Activated CD8-positive, alpha-beta memory T cell treated with anti-CD3 and anti-CD28 coated beads, Interleukin-2, amount 10 ng/mL, durations not matched to agents 7 days and 5 days (primary cell): Measurements from ENCODE around the gene FOXRED2. TPM values are rescaled to one million over a fixed set of nuclear protein-coding genes. Genes with fewer than 3 reads are reported as not detected.
"Not testable (repeated sequence)": the region's sequence is repeated elsewhere in the genome, so short reads cannot be mapped to it uniquely, and the experiment has no call there.

Source experiments
- ATAC-seq: fragments of 150-1000 bp; cut with Tn5 transposase; one replicate; pipeline ENCODE4 v1.10.0; 2021; ENCODE audit warnings: moderate library complexity
- CTCF ChIA-PET: fragments of 350-600 bp; sonication (Branson Sonifier 250); formaldehyde crosslinking; loops from one replicate; lab custom pipeline; 2021; ENCODE audit warnings: antibody characterized with exemption; lab: Charles Lee
- DNase-seq: peaks from one replicate; pipeline ENCODE4 v3.0.0-alpha.2; 2020
- H3K27ac Mint-ChIP-seq: one replicate; pipeline ENCODE4 v1.8.0; 2021; ENCODE audit warnings: mild to moderate bottlenecking, mixed read lengths
- H3K27me3 Mint-ChIP-seq: one replicate; pipeline ENCODE4 v1.8.0; 2021; ENCODE audit warnings: mixed read lengths
- H3K36me3 Mint-ChIP-seq: one replicate; pipeline ENCODE4 v1.8.0; 2021; ENCODE audit warnings: mild to moderate bottlenecking, mixed read lengths
- H3K4me1 Mint-ChIP-seq: one replicate; pipeline ENCODE4 v1.8.0; 2021; ENCODE audit warnings: mixed read lengths
- H3K4me3 Mint-ChIP-seq: one replicate; pipeline ENCODE4 v1.8.0; 2021; ENCODE audit warnings: mild to moderate bottlenecking, moderate library complexity, mixed read lengths
- H3K9me3 Mint-ChIP-seq: one replicate; pipeline ENCODE4 v1.8.0; 2022; ENCODE audit warnings: low read depth, mixed read lengths
- total RNA-seq, 2 experiments: library from RNA; stranded (reverse); gene quantifications; one replicate each; pipeline ENCODE4 v1.2.3, GENCODE V29; 2021

FOXRED2 gene
- total RNA-seq, 2 experiments from 2014 or later, result 11.9 to 12.1 TPM

GRCh38 chr22:36463783-36464184 lies 43.1 kb downstream of the FOXRED2 start:
- CTCF ChIA-PET, result interaction anchor here (1.2 to 3.0 kb wide), 4 partner anchors 8 to 177 kb away, joined by 3 to 7 read pairs (median 3); no protein-coding TSS in a partner anchor
- Mint-ChIP-seq H3K27me3 (no peaks in the 10 kb centered on the region), H3K4me3 (no peak overlapping the region), H3K27ac (no peak overlapping the region), H3K4me1 (peaks cover 20% of the 10 kb centered on the region), H3K9me3 (no peaks in the 10 kb centered on the region), H3K36me3 (peaks cover 4% of the 10 kb centered on the region)
- DNase-seq (no peak), ATAC-seq (no peak)

GRCh38 chr22:36461665-36462649 lies 44.9 kb downstream of the FOXRED2 start:
- DNase-seq, result no peak
- Mint-ChIP-seq H3K36me3 (no peaks in the 10 kb centered on the region), H3K4me1 (peaks cover 15% of the 10 kb centered on the region), H3K9me3 (no peaks in the 10 kb centered on the region), H3K27ac (no peak overlapping the region), H3K27me3 (no peaks in the 10 kb centered on the region), H3K4me3 (no peak overlapping the region)
- CTCF ChIA-PET, result interaction anchor here (0.7 to 1.2 kb wide), 4 partner anchors 8 to 26 kb away, joined by 3 read pairs; no protein-coding TSS in a partner anchor
- ATAC-seq, result no peak

GRCh38 chr22:36460202-36460601 lies 46.6 kb downstream of the FOXRED2 start:
- CTCF ChIA-PET, result interaction anchor here (0.8 kb wide), 1 partner anchor 126 kb away, joined by 3 read pairs; no protein-coding TSS in a partner anchor
- Mint-ChIP-seq H3K4me1 (peaks cover 24% of the 10 kb centered on the region), H3K27me3 (no peaks in the 10 kb centered on the region), H3K27ac (no peak overlapping the region), H3K4me3 (no peak overlapping the region), H3K36me3 (no peaks in the 10 kb centered on the region), H3K9me3 (no peaks in the 10 kb centered on the region)
- DNase-seq (no peak), ATAC-seq (no peak)

GRCh38 chr22:36457688-36458450 lies 49.0 kb downstream of the FOXRED2 start:
- Mint-ChIP-seq H3K4me1 (peaks cover 39% of the 10 kb centered on the region), H3K9me3 (no peaks in the 10 kb centered on the region), H3K4me3 (no peak overlapping the region), H3K36me3 (no peaks in the 10 kb centered on the region), H3K27ac (peak overlapping the region; percentile 50), H3K27me3 (no peaks in the 10 kb centered on the region)
- ATAC-seq (no peak), DNase-seq (no peak)
- CTCF ChIA-PET, result interaction anchor here (1.0 to 2.7 kb wide), 5 partner anchors 13 to 172 kb away, joined by 3 to 13 read pairs (median 4); partner anchors contain the start of gene MYH9

- CTCF ChIA-PET, result interaction anchor here (1.4 to 2.6 kb wide), 5 partner anchors 8 to 97 kb away, joined by 3 to 22 read pairs (median 6); no protein-coding TSS in a partner anchor
- no peaks in the 10 kb centered on the region for H3K9me3 Mint-ChIP-seq
- no peaks in the 10 kb centered on the region for H3K27me3 Mint-ChIP-seq
- peak overlapping the region; percentile 16 for H3K4me3 Mint-ChIP-seq
- peak overlapping the region; percentile 75 for H3K27ac Mint-ChIP-seq
- peaks cover 53% of the 10 kb centered on the region for H3K4me1 Mint-ChIP-seq
- ATAC-seq (no peak), DNase-seq (no peak)
- H3K36me3 Mint-ChIP-seq, result no peaks in the 10 kb centered on the region
Observed at GRCh38 chr22:36456464-36456845, 50.4 kb downstream of the FOXRED2 start.

- H3K27ac Mint-ChIP-seq, result peak overlapping the region; percentile 75
- DNase-seq, result no peak
- peaks cover 59% of the 10 kb centered on the region for H3K4me1 Mint-ChIP-seq
Observed at GRCh38 chr22:36455571-36456463, 51.0 kb downstream of the FOXRED2 start.

GRCh38 chr22:36454916-36455570 lies 51.8 kb downstream of the FOXRED2 start:
- H3K27me3 Mint-ChIP-seq, result no peaks in the 10 kb centered on the region
- H3K4me3 Mint-ChIP-seq, result peak overlapping the region; percentile 69
- DNase-seq (peak; percentile 98), ATAC-seq (peak; percentile 81)
- H3K9me3 Mint-ChIP-seq, result no peaks in the 10 kb centered on the region
- H3K4me1 Mint-ChIP-seq, result peaks cover 61% of the 10 kb centered on the region
- H3K27ac Mint-ChIP-seq, result peak overlapping the region; percentile 93
- CTCF ChIA-PET, result interaction anchor here (0.6 to 2.6 kb wide), 14 partner anchors 10 to 154 kb away, joined by 3 to 22 read pairs (median 3); partner anchors contain the start of gene MYH9
- H3K36me3 Mint-ChIP-seq, result no peaks in the 10 kb centered on the region

More at GRCh38 chr22:36455571-36456463, 51.0 kb downstream of the FOXRED2 start:
- CTCF ChIA-PET, result interaction anchor here (0.6 to 2.6 kb wide), 12 partner anchors 9 to 154 kb away, joined by 3 to 22 read pairs (median 3); partner anchors contain the start of gene MYH9
- Mint-ChIP-seq H3K9me3 (no peaks in the 10 kb centered on the region), H3K36me3 (no peaks in the 10 kb centered on the region), H3K4me3 (peak overlapping the region; percentile 69), H3K27me3 (no peaks in the 10 kb centered on the region)
- ATAC-seq, result no peak

- CTCF ChIA-PET, result interaction anchor here (0.7 to 2.6 kb wide), 6 partner anchors 9 to 211 kb away, joined by 3 to 22 read pairs (median 5); no protein-coding TSS in a partner anchor
- no peaks in the 10 kb centered on the region for H3K36me3 Mint-ChIP-seq
- peak overlapping the region; percentile 93 for H3K27ac Mint-ChIP-seq
- ATAC-seq (no peak), DNase-seq (no peak)
- no peaks in the 10 kb centered on the region for H3K9me3 Mint-ChIP-seq
- peaks cover 63% of the 10 kb centered on the region for H3K4me1 Mint-ChIP-seq
- peak overlapping the region; percentile 69 for H3K4me3 Mint-ChIP-seq
- H3K27me3 Mint-ChIP-seq, result no peaks in the 10 kb centered on the region
Observed at GRCh38 chr22:36453855-36454378, 52.9 kb downstream of the FOXRED2 start.

GRCh38 chr22:36452978-36453607 lies 53.7 kb downstream of the FOXRED2 start:
- H3K9me3 Mint-ChIP-seq, ATAC-seq, H3K36me3 Mint-ChIP-seq, H3K27me3 Mint-ChIP-seq, DNase-seq: not testable (repeated sequence)
- Mint-ChIP-seq H3K27ac (peak overlapping the region; percentile 93), H3K4me3 (peak overlapping the region; percentile 57), H3K4me1 (peaks cover 65% of the 10 kb centered on the region)
- CTCF ChIA-PET, result interaction anchor here (1.1 to 1.8 kb wide), 2 partner anchors 17 to 120 kb away, joined by 5 to 6 read pairs; no protein-coding TSS in a partner anchor

- H3K4me3 Mint-ChIP-seq, result peak overlapping the region; percentile 55
- H3K4me1 Mint-ChIP-seq, result peaks cover 67% of the 10 kb centered on the region
- CTCF ChIA-PET, result interaction anchor here (0.8 to 1.6 kb wide), 13 partner anchors 9 to 124 kb away, joined by 3 to 7 read pairs (median 4); partner anchors contain the start of gene TXN2
- no peaks in the 10 kb centered on the region for H3K36me3 Mint-ChIP-seq
- peak overlapping the region; percentile 93 for H3K27ac Mint-ChIP-seq
- ATAC-seq, result no peak
- no peaks in the 10 kb centered on the region for H3K9me3 Mint-ChIP-seq
- no peak for DNase-seq
- H3K27me3 Mint-ChIP-seq, result no peaks in the 10 kb centered on the region
Observed at GRCh38 chr22:36452250-36452977, 54.4 kb downstream of the FOXRED2 start.
